ENCODE data around the gene HIKESHI.

HIKESHI gene

GRCh38 chr11:86265194-86265593 is 36.8 kb upstream of the HIKESHI start:
- Histone ChIP-seq H3K9me3 (ENCODE audit: insufficient read depth, low read length, severe bottlenecking) (no peaks in the 10 kb centered on the region), H3K27me3 (ENCODE audit: insufficient read depth, low read length, poor library complexity) (no peaks in the 10 kb centered on the region), H2AFZ (ENCODE audit: low read depth, low read length) (no peak overlapping the region), H3K79me2 (ENCODE audit: insufficient read depth, low read length) (peaks cover 30% of the 10 kb centered on the region), H3K4me2 (ENCODE audit: insufficient read depth, low read length) (no peak overlapping the region), H3K4me3 (ENCODE audit: low read depth in 1 of 2, low read length in 2 of 2) (no peak overlapping the region), H3K36me3 (ENCODE audit: insufficient read depth, low read length) (peaks cover 70% of the 10 kb centered on the region), H4K20me1 (ENCODE audit: insufficient read depth, low read length) (0 out of 2 replicates have a peak, but pooled peaks cover 4% of the 10 kb centered on the region), H3K9ac (ENCODE audit: low read depth, low read length) (no peak overlapping the region), H3K4me1 (ENCODE audit: insufficient read depth, low read length) (no peaks in the 10 kb centered on the region), H3K27ac (ENCODE audit: low read length) (no peak overlapping the region)
- ATAC-seq (ENCODE audit: insufficient read depth, low read depth) (no peak), DNase-seq (no peak)
- TF ChIP-seq EZH2 (IDR thresholded peaks at IDR 0.05; ENCODE audit: borderline replicate concordance, low read depth, low read length, severe bottlenecking) = no peak

DNA sequence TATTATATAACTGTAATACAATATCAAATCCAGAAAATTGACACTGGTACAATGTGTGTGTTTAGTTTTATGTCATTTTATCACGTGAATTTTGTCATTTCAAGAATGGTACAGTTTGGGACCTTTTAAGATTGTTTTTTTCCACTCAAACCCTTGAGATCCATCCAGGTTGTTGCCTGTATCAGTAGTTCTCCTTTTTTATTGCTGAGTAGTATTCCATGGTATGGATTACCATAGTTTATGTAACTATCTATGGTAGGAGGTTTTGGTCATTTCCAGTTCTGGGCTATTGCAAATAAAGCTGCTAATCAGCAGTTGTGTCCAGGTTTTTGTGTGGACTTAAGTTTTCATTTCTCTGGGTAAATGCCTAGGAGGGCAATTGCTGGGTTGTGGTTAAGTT is 32.4 kb upstream of the HIKESHI start:
- Histone ChIP-seq H3K27me3 (ENCODE audit: insufficient read depth, low read length, poor library complexity) (no peaks in the 10 kb centered on the region), H3K4me3 (ENCODE audit: low read depth in 1 of 2, low read length in 2 of 2) (no peak overlapping the region), H3K79me2 (ENCODE audit: insufficient read depth, low read length) (peaks cover 64% of the 10 kb centered on the region), H3K9me3 (ENCODE audit: insufficient read depth, low read length, severe bottlenecking) (no peaks in the 10 kb centered on the region), H2AFZ (ENCODE audit: low read depth, low read length) (no peak overlapping the region), H3K27ac (ENCODE audit: low read length) (no peak overlapping the region), H4K20me1 (ENCODE audit: insufficient read depth, low read length) (peaks cover 8% of the 10 kb centered on the region), H3K36me3 (ENCODE audit: insufficient read depth, low read length) (peaks cover 52% of the 10 kb centered on the region), H3K9ac (ENCODE audit: low read depth, low read length) (no peak overlapping the region), H3K4me1 (ENCODE audit: insufficient read depth, low read length) (no peaks in the 10 kb centered on the region), H3K4me2 (ENCODE audit: insufficient read depth, low read length) (no peak overlapping the region)
- no peak for ATAC-seq (ENCODE audit: insufficient read depth, low read depth)
- DNase-seq = no peak
- TF ChIP-seq EZH2 (IDR thresholded peaks at IDR 0.05; ENCODE audit: borderline replicate concordance, low read depth, low read length, severe bottlenecking) (no peak), CTCF (IDR thresholded peaks at IDR 0.05; ENCODE audit: borderline replicate concordance, extremely low read depth, low read length, poor library complexity, severe bottlenecking) (no peak)

DNA sequence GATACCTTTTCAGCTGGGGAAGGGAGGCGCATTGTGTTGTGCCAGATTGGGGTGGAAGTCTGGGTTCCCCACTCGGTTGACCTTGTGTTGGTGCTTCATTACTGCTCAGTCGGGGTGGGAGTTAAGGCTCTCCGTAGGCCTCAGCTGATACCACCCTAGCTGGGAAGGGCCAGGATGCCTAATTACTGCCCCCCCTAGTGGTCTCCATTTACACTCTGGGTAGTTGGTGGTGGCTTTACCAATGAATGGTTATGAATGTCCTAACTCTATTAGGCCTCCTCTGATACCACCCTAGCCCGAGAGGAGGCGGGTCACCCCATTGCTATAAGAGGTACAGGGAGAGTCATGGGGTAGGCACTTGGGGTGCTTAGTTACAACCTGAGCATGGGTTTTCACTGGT is 27.5 kb upstream of the HIKESHI start:
- Histone ChIP-seq H3K4me1 (ENCODE audit: insufficient read depth, low read length) (no peaks in the 10 kb centered on the region), H3K27ac (ENCODE audit: low read length) (no peak overlapping the region), H3K27me3 (ENCODE audit: insufficient read depth, low read length, poor library complexity) (no peaks in the 10 kb centered on the region), H3K4me2 (ENCODE audit: insufficient read depth, low read length) (no peak overlapping the region), H3K4me3 (ENCODE audit: low read depth in 1 of 2, low read length in 2 of 2) (no peak overlapping the region), H3K9me3 (ENCODE audit: insufficient read depth, low read length, severe bottlenecking) (no peaks in the 10 kb centered on the region), H3K36me3 (ENCODE audit: insufficient read depth, low read length) (peaks cover 63% of the 10 kb centered on the region), H4K20me1 (ENCODE audit: insufficient read depth, low read length) (peaks cover 11% of the 10 kb centered on the region), H3K9ac (ENCODE audit: low read depth, low read length) (no peak overlapping the region), H2AFZ (ENCODE audit: low read depth, low read length) (no peak overlapping the region), H3K79me2 (ENCODE audit: insufficient read depth, low read length) (peaks cover 54% of the 10 kb centered on the region)
- peak; percentile 48; the same call in 2 of the 3 replicates for ATAC-seq (ENCODE audit: insufficient read depth, low read depth)
- DNase-seq = no peak
- TF ChIP-seq CTCF (IDR thresholded peaks at IDR 0.05; ENCODE audit: borderline replicate concordance, extremely low read depth, low read length, poor library complexity, severe bottlenecking) (peak; percentile 39), EZH2 (IDR thresholded peaks at IDR 0.05; ENCODE audit: borderline replicate concordance, low read depth, low read length, severe bottlenecking) (no peak)

DNA sequence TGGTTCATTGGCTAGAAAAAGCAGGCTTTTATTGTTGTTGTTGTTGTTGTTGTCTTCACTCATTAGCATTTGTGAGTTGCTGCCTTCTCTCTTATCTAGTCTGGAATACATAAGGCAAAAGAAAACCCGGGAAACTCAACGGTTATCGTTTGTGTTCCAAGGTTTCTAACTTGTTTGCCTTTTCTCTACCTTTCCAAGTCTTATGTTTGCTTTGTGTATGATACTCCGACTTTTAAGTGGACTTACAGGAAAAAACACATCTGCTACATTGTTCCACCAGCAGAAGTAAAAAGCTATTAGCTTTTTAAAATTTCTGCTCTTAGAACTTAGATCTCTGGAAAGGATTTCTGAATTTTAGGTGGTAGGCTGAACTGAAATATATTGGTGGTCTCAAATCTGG is 27.0 kb upstream of the HIKESHI start:
- TF ChIP-seq CTCF (IDR thresholded peaks at IDR 0.05; ENCODE audit: borderline replicate concordance, extremely low read depth, low read length, poor library complexity, severe bottlenecking) = no peak
- no peak for TF ChIP-seq EZH2 (IDR thresholded peaks at IDR 0.05; ENCODE audit: borderline replicate concordance, low read depth, low read length, severe bottlenecking)
- Histone ChIP-seq H3K9me3 (ENCODE audit: insufficient read depth, low read length, severe bottlenecking) (no peaks in the 10 kb centered on the region), H2AFZ (ENCODE audit: low read depth, low read length) (no peak overlapping the region), H3K27ac (ENCODE audit: low read length) (no peak overlapping the region), H4K20me1 (ENCODE audit: insufficient read depth, low read length) (peaks cover 11% of the 10 kb centered on the region), H3K9ac (ENCODE audit: low read depth, low read length) (no peak overlapping the region), H3K4me2 (ENCODE audit: insufficient read depth, low read length) (no peak overlapping the region), H3K4me3 (ENCODE audit: low read depth in 1 of 2, low read length in 2 of 2) (no peak overlapping the region), H3K79me2 (ENCODE audit: insufficient read depth, low read length) (peaks cover 49% of the 10 kb centered on the region), H3K4me1 (ENCODE audit: insufficient read depth, low read length) (no peaks in the 10 kb centered on the region), H3K27me3 (ENCODE audit: insufficient read depth, low read length, poor library complexity) (no peaks in the 10 kb centered on the region), H3K36me3 (ENCODE audit: insufficient read depth, low read length) (peaks cover 62% of the 10 kb centered on the region)
- no peak for ATAC-seq (ENCODE audit: insufficient read depth, low read depth)
- no peak for DNase-seq

Data from DND-41 (cell line).